ENCODE measurements around the gene ADRB1.

The ADRB1 gene

DNA sequence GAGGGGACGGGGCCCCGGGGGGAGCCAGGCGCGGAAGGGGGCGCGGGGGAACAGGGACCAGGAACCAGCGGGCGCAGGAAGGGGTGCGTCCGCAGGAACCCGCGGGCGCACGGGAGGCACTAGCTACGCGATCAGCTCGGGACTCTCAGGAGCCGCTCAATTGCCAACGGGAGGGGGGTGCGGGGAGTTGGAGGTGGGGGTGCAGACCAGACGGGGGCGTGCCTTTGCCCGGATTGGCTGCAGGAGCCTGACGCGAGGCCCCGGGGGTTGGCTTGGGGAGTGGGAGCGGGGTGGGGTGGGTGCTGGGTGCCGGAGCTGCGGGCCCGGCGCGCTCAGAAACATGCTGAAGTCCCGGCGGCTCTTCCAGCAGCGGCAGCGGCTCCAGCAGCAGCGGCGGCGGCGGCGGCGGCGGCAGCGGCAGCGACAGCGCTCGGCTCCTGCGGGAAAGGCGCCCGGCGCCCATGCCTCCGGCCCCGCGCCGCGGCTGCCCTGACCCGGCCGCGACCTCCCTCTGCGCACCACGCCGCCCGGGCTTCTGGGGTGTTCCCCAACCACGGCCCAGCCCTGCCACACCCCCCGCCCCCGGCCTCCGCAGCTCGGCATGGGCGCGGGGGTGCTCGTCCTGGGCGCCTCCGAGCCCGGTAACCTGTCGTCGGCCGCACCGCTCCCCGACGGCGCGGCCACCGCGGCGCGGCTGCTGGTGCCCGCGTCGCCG, at the start of gene ADRB1:
TSS of gene ADRB1 (plus strand) at position 335 of the 715 bp plus-strand sequence. CDS start at position 602, 267 bp downstream.
- H3K4me3 ChIP-seq (ENCODE audit: low read depth, low read length) = peak within 1 kb of the TSS; percentile 63

- no peak overlapping the region for H3K4me3 ChIP-seq (ENCODE audit: low read depth, low read length)
Measured at GRCh38 chr10:113995201-113995600, 48.5 kb upstream of the ADRB1 start.

DNA sequence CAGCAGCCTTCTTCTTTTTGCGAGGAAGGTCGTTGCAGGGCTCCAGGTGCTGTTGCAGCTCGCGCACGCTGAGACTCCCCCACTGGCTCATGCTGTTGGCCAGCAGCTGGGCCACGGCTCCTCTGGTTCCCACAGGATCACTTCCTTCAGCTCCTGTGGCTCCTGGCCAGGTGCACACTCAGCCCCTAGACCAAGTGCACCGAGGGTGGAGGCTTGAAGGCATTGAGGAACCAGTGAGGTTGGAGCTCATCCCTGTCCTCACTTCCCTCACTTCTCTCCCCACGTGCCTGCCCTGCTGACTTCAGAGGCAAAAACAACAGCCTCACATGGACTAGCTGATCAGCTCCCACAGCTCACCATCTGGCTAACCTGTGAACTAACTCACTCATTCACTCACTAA, 46.2 kb upstream of the ADRB1 start:
- H3K4me3 ChIP-seq (ENCODE audit: low read depth, low read length) = no peak overlapping the region

- H3K4me3 ChIP-seq (ENCODE audit: low read depth, low read length) = no peak overlapping the region
Measured at GRCh38 chr10:113999531-113999930, 44.1 kb upstream of the ADRB1 start.

- H3K4me3 ChIP-seq (ENCODE audit: low read depth, low read length) = no peak overlapping the region
Measured at GRCh38 chr10:114000457-114001010, 43.1 kb upstream of the ADRB1 start.

DNA sequence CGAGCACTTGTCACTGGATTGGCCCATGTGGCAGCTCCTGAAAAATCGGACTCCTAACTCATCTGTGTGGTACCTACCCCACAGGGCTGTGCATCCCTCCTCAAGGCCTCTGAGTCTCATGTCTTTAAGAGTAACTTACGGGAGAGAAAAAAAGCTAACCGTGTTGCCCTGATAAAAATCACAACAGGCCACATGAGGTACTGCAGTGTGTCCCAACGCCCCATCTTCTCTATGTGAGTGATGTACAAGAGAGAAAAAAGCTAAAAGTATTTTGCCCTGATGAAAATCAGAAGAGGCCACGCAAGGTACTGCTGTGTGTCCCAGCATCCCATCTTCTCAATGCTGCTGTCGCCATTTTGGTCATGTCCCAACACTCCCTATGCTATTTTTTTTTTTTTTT, 41.2 kb upstream of the ADRB1 start:
- H3K4me3 ChIP-seq (ENCODE audit: low read depth, low read length) = no peak overlapping the region

- H3K4me3 ChIP-seq (ENCODE audit: low read depth, low read length) = no peak overlapping the region
Measured at GRCh38 chr10:114003161-114003941, 40.3 kb upstream of the ADRB1 start.

DNA sequence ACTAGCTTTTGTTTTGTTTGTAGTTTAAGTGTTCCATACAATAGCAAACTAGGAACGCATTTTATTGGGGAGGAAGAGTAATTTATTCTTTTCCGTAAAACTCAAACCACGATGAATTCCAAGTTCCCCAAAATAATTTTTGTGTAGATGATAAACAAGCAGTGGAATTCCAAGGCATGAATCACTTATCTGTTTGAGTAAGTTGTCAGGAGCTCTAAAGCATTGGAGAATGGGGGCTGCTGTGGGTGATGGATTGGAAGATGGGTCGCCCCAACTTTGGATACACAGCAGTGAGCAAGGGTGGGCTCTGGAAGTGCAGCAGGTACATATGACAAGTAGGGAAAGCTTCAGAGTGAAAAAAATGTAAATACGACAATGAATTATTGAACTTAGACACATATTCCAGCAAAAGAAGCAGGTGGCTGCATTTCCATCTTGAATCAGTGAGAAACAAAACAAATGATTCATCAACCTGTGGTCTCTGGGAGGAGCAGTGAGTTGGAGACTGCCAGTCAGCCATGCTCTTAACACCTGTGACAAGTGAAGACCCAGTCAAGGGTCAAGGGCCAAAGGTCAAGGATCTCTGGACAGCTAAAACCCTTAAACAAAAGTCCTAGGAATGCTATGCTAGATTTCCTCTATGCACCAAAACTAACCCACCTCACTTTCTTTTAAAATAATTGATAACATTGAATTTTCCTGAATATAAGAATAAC, 34.2 kb upstream of the ADRB1 start:
- no peak overlapping the region for H3K4me3 ChIP-seq (ENCODE audit: low read depth, low read length)

- H3K4me3 ChIP-seq (ENCODE audit: low read depth, low read length) = no peak overlapping the region
Measured at GRCh38 chr10:114010316-114010715, 33.4 kb upstream of the ADRB1 start.

DNA sequence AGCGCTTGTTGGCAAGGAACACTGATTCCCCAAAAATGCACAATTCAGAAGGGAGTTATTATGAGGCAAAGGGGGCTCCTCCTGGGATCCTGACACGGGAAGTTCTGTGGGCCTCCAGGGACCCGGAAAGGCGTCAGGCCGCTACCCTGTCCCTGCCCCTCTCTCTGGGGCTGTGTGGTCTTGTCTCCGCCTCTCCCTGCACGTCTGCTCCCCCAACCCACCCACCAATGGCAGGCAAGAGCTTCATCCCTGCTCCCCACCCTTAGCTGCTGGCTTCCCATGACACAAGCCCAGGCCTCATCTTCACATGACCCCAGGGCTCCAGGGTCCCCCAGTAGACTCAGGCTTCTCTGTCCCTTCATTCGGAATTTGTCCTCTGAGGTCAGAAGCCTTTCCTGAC, 31.0 kb upstream of the ADRB1 start:
- H3K4me3 ChIP-seq (ENCODE audit: low read depth, low read length) = no peak overlapping the region

- no peak overlapping the region for H3K4me3 ChIP-seq (ENCODE audit: low read depth, low read length)
Measured at GRCh38 chr10:114015708-114016107, 28.0 kb upstream of the ADRB1 start.

GRCh38 chr10:114017271-114017670, 26.4 kb upstream of the ADRB1 start:
- H3K4me3 ChIP-seq (ENCODE audit: low read depth, low read length) = no peak overlapping the region

- no peak overlapping the region for H3K4me3 ChIP-seq (ENCODE audit: low read depth, low read length)
Measured at GRCh38 chr10:114017873-114018272, 25.8 kb upstream of the ADRB1 start.

- H3K4me3 ChIP-seq (ENCODE audit: low read depth, low read length) = no peak overlapping the region
Measured at GRCh38 chr10:114019226-114019625, 24.4 kb upstream of the ADRB1 start.

DNA sequence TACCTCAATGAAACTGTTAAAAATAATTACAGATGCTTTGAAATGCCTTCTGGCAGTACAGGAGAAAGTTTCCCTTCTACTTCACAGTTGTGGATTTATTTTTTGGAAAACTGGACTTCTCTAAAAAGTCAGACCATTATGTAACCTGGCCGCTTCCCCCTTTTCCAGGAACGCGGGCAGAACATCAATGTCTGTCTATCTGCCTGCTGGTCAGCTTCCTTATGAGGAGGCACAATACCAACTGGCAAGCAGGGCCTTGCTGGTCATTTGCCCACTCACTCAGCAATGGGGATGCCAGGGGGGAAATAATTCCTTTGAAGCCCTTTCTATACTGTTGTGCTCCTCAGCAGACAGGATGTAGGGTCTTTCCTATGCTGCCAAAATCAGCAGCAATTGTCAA, 22.5 kb upstream of the ADRB1 start:
- H3K4me3 ChIP-seq (ENCODE audit: low read depth, low read length) = no peak overlapping the region

- no peak overlapping the region for H3K4me3 ChIP-seq (ENCODE audit: low read depth, low read length)
Measured at GRCh38 chr10:114021717-114022680, 21.7 kb upstream of the ADRB1 start.

GRCh38 chr10:114022766-114023597, 20.7 kb upstream of the ADRB1 start:
- no peak overlapping the region for H3K4me3 ChIP-seq (ENCODE audit: low read depth, low read length)

DNA sequence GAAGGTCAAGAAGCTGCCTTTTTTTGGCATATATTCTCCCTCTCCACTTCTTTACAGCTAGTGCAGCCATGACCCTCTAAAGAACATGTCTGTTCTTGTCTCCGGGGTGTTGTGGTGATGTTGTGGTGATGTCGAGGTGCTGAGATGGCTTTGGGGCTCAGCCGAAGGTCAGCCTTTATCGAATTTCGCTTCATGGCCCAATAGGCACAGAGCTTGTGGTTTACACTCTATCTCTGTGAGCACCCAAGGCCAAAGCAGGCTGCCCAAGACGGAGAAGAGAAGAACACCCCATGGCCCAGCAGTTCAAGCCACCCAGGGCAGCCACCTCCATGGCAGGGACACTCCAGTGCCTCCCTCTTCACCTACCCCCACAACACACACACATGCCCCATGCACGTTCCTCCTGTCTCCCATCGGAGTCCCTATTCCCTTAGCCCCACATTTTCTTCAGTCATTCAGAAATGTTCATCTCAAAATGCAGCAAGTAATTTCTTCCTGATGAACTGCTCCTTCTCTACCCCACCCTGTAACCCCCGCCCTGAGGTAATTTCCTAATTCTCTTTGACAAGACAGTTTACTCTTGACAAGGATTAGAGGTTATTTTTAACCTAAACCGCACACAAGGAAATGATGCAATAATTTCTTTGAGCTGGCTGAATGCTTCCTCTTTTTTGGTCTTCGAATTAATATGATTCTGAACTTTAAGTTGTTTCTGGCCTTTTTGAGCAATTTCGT, 18.6 kb upstream of the ADRB1 start:
- no peak overlapping the region for H3K4me3 ChIP-seq (ENCODE audit: low read depth, low read length)

All from iPS-11a (cell line).